SK-MEL-5 (cell line): ENCODE results near the gene FXR2. TPM values are rescaled to one million over a fixed set of nuclear protein-coding genes. Genes with fewer than 3 reads are reported as not detected.

Experiments used
- small RNA-seq, 2 experiments: library from RNA; depleted of rRNA; stranded (forward); fragments of <200 nt; gene quantifications; one replicate each; pipeline ENCODE3, GENCODE V24; 2014
- total RNA-seq: library from RNA; depleted of rRNA; stranded (reverse); fragments of >200 nt; shearing (Covaris generic); gene quantifications from 2 replicates; pipeline ENCODE4 v1.2.3, GENCODE V29; 2014; rRNA removed

The FXR2 gene
- total RNA-seq, 1 experiment from 2014 or later: 61.7 TPM

Small RNA genes lying within 50 kb of the gene (small RNA-seq; reads per million reads assigned to genes)
- 0 reads per million in 2 experiments for gene CD68
- 0 reads per million in 2 experiments for gene SNORA48
- 0 reads per million in 2 experiments for gene SNORD10

Other genes with a start within 250 kb of the FXR2 start
- gene TNK1, start 233.8 kb downstream of the FXR2 start, total RNA-seq: 0.24 TPM in 1 of 2 replicates, not detected in the other
- 5.1 and 9.6 TPM in 2 replicates for gene PLSCR3, start 220.4 kb downstream of the FXR2 start, total RNA-seq
- 147 and 188 TPM in 2 replicates for gene TMEM256, start 210.8 kb downstream of the FXR2 start, total RNA-seq
- 0.55 and 1.7 TPM in 2 replicates for gene NLGN2, start 207.1 kb downstream of the FXR2 start, total RNA-seq
- gene SPEM1, start 194.6 kb downstream of the FXR2 start, total RNA-seq: not detected in 2 replicates
- gene SPEM2, start 189.3 kb downstream of the FXR2 start, total RNA-seq: not detected in 2 replicates
- not detected in 2 replicates for gene SPEM3, start 186.0 kb downstream of the FXR2 start, total RNA-seq
- gene TMEM102, start 179.5 kb downstream of the FXR2 start, total RNA-seq: 6.8 and 7.0 TPM in 2 replicates
- 0.45 and 0.61 TPM in 2 replicates for gene FGF11, start 175.4 kb downstream of the FXR2 start, total RNA-seq
- 3.3 and 4.5 TPM in 2 replicates for gene CHRNB1, start 169.8 kb downstream of the FXR2 start, total RNA-seq
- gene ZBTB4, start 135.3 kb downstream of the FXR2 start, total RNA-seq: 14.3 and 14.6 TPM in 2 replicates
- not detected in 2 replicates for gene SLC35G6, start 133.5 kb downstream of the FXR2 start, total RNA-seq
- 20.6 and 24.0 TPM in 2 replicates for gene POLR2A, start 130.5 kb downstream of the FXR2 start, total RNA-seq
- gene TNFSF12, start 65.8 kb downstream of the FXR2 start, total RNA-seq: 0.88 and 1.2 TPM in 2 replicates
- gene TNFSF13, start 56.1 kb downstream of the FXR2 start, total RNA-seq: 0.11 TPM in 1 of 2 replicates, not detected in the other
- 103 and 113 TPM in 2 replicates for gene SENP3, start 53.0 kb downstream of the FXR2 start, total RNA-seq
- gene CD68, start 35.3 kb downstream of the FXR2 start, total RNA-seq: 69.3 and 74.5 TPM in 2 replicates
- gene MPDU1, start 31.0 kb downstream of the FXR2 start, total RNA-seq: 151 and 154 TPM in 2 replicates
- not detected in 2 replicates for gene SOX15, start 24.8 kb downstream of the FXR2 start, total RNA-seq
- 49.6 and 56.3 TPM in 2 replicates for gene SAT2, start 12.9 kb upstream of the FXR2 start, total RNA-seq
- gene SHBG, start 15.2 kb upstream of the FXR2 start, total RNA-seq: 0.82 and 1.6 TPM in 2 replicates
- 0.27 and 0.85 TPM in 2 replicates for gene ATP1B2, start 36.0 kb upstream of the FXR2 start, total RNA-seq
- 14.1 and 15.4 TPM in 2 replicates for gene TP53, start 72.6 kb upstream of the FXR2 start, total RNA-seq
- 13.4 and 16.4 TPM in 2 replicates for gene WRAP53, start 73.6 kb upstream of the FXR2 start, total RNA-seq
- gene EFNB3, start 90.3 kb upstream of the FXR2 start, total RNA-seq: 2.8 and 3.7 TPM in 2 replicates
- 0.03 TPM in 1 of 2 replicates, not detected in the other for gene DNAH2, start 102.8 kb upstream of the FXR2 start, total RNA-seq
- gene KDM6B, start 219.3 kb upstream of the FXR2 start, total RNA-seq: 1.6 and 2.4 TPM in 2 replicates
- 0.18 and 0.80 TPM in 2 replicates for gene TMEM88, start 240.2 kb upstream of the FXR2 start, total RNA-seq
- gene NAA38, start 242.7 kb upstream of the FXR2 start, total RNA-seq: 74.5 and 83.3 TPM in 2 replicates
- gene CYB5D1, start 243.1 kb upstream of the FXR2 start, total RNA-seq: 7.2 and 7.5 TPM in 2 replicates